Hepatocyte (in vitro differentiated cells): ENCODE measurements around the gene CCDC91. TPM values are rescaled to one million over a fixed set of nuclear protein-coding genes. Genes with fewer than 3 reads are reported as not detected.

Source experiments
- DNase-seq: peaks from one replicate; pipeline ENCODE4 v3.0.0-alpha.2; 2016; ENCODE audit warnings: low spot score
- H2AFZ ChIP-seq: fragments of 200-600 bp; sonication (generic); 2 replicates; pipeline ENCODE4 v1.6.0; 2016; ENCODE audit warnings: antibody characterized with exemption, mild to moderate bottlenecking
- H3K27ac ChIP-seq: fragments of 200-600 bp; sonication (generic); 2 replicates; pipeline ENCODE4 v1.5.1; 2016; ENCODE audit warnings: mild to moderate bottlenecking
- H3K27me3 ChIP-seq: fragments of 200-600 bp; sonication (generic); 2 replicates; pipeline ENCODE4 v1.6.1; 2016
- H3K36me3 ChIP-seq: fragments of 200-600 bp; sonication (generic); replicated peaks from 2 replicates; pipeline ENCODE4 v1.5.1; 2016; ENCODE audit warnings: low read depth; ENCODE audit not compliant: insufficient read depth
- H3K4me1 ChIP-seq: fragments of 200-600 bp; sonication (generic); 2 replicates; pipeline ENCODE4 v1.5.1; 2016; ENCODE audit warnings: mild to moderate bottlenecking, moderate library complexity; ENCODE audit not compliant: insufficient read depth
- H3K4me2 ChIP-seq: fragments of 200-600 bp; sonication (generic); 2 replicates; pipeline ENCODE4 v1.6.0; 2016
- H3K4me3 ChIP-seq: fragments of 200-600 bp; sonication (generic); 2 replicates; pipeline ENCODE4 v1.5.1; 2016; ENCODE audit warnings: mild to moderate bottlenecking
- H3K79me2 ChIP-seq: fragments of 200-600 bp; sonication (generic); 2 replicates; pipeline ENCODE4 v1.6.0; 2017; ENCODE audit warnings: mild to moderate bottlenecking
- H3K9me2 ChIP-seq: fragments of 200-600 bp; sonication (generic); replicated peaks from 2 replicates; pipeline ENCODE4 v1.6.0; 2017; ENCODE audit warnings: mild to moderate bottlenecking; ENCODE audit not compliant: insufficient read depth
- H3K9me3 ChIP-seq: fragments of 200-600 bp; sonication (generic); 2 replicates; pipeline ENCODE4 v1.5.1; 2016; ENCODE audit warnings: low read depth, mild to moderate bottlenecking
- H4K20me1 ChIP-seq: fragments of 200-600 bp; sonication (generic); 2 replicates; pipeline ENCODE4 v1.6.0; 2016; ENCODE audit warnings: mild to moderate bottlenecking; ENCODE audit not compliant: insufficient read depth, poor library complexity, severe bottlenecking
- EZH2 ChIP-seq: fragments of 200-600 bp; sonication (generic); IDR thresholded peaks from 2 replicates; pipeline ENCODE4 v1.6.1; 2016; ENCODE audit warnings: antibody characterized with exemption, mild to moderate bottlenecking, borderline replicate concordance
- EZH2phosphoT487 ChIP-seq: fragments of 200-600 bp; sonication (generic); IDR thresholded peaks from one replicate; pipeline ENCODE4 v1.6.1; 2018; ENCODE audit warnings: antibody characterized with exemption, mild to moderate bottlenecking, low read depth, moderate library complexity; ENCODE audit not compliant: unreplicated experiment, severe bottlenecking
- WGBS: methylation state at CpG from one replicate; pipeline ENCODE4 v1.1.6; 2016; ENCODE audit warnings: low lambda C conversion rate; ENCODE audit errors: missing lambda C conversion rate; 5-methylcytosine and 5-hydroxymethylcytosine counted together
- polyA plus RNA-seq: library from polyadenylated mRNA; unstranded; fragments of >200 nt; fragmentation: Nextera tagmentation; extraction: Ambion mirVana; gene quantifications from 2 replicates; pipeline ENCODE4 v1.2.1, GENCODE V29; 2016
- total RNA-seq: library from RNA; depleted of rRNA; stranded (reverse); fragments of >200 nt; gene quantifications from 2 replicates; pipeline ENCODE4 v1.2.3, GENCODE V29; 2014
- TF ChIP-seq, protein P1 (sequence below): fragments of 200-600 bp; sonication (generic); IDR thresholded peaks from 2 replicates; pipeline ENCODE4 v1.5.1; 2016; ENCODE audit warnings: antibody characterized with exemption, mild to moderate bottlenecking; ENCODE audit not compliant: poor library complexity

Gene CCDC91
- total and polyA plus RNA-seq, 2 experiments from 2014 or later, result 14.2 to 15.1 TPM

DNA sequence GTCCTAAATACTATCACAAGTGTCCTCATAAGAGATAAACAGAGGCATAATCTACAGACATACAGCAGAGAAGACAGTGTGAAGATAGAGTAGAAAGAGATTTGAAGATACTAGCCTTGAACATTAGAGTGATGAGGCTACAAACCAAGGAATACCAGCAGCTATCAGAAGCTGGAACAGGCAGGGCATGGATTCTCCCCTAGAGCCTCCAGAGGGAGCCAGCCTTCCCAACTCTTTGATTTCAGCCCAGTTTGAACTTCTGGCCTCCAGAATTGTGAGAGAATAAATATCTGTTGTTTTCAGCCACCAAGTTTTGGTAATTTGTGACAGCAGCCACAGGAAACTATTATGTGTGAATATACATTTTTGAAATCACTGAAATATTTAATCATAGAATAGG is 47.2 kb downstream of the CCDC91 start:
- Histone ChIP-seq H4K20me1 (no peaks in the 10 kb centered on the region), H2AFZ (no peak overlapping the region), H3K9me3 (no peaks in the 10 kb centered on the region), H3K4me2 (no peak overlapping the region), H3K79me2 (peaks cover 3% of the 10 kb centered on the region), H3K9me2 (no peaks in the 10 kb centered on the region), H3K4me1 (no peaks in the 10 kb centered on the region), H3K36me3 (no peaks in the 10 kb centered on the region), H3K27me3 (no peaks in the 10 kb centered on the region), H3K4me3 (no peak overlapping the region), H3K27ac (no peak overlapping the region)
- TF ChIP-seq, protein P1, sequence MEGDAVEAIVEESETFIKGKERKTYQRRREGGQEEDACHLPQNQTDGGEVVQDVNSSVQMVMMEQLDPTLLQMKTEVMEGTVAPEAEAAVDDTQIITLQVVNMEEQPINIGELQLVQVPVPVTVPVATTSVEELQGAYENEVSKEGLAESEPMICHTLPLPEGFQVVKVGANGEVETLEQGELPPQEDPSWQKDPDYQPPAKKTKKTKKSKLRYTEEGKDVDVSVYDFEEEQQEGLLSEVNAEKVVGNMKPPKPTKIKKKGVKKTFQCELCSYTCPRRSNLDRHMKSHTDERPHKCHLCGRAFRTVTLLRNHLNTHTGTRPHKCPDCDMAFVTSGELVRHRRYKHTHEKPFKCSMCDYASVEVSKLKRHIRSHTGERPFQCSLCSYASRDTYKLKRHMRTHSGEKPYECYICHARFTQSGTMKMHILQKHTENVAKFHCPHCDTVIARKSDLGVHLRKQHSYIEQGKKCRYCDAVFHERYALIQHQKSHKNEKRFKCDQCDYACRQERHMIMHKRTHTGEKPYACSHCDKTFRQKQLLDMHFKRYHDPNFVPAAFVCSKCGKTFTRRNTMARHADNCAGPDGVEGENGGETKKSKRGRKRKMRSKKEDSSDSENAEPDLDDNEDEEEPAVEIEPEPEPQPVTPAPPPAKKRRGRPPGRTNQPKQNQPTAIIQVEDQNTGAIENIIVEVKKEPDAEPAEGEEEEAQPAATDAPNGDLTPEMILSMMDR, result peak; percentile 6
- TF ChIP-seq EZH2phosphoT487, result no peak
- no peak for DNase-seq

DNA sequence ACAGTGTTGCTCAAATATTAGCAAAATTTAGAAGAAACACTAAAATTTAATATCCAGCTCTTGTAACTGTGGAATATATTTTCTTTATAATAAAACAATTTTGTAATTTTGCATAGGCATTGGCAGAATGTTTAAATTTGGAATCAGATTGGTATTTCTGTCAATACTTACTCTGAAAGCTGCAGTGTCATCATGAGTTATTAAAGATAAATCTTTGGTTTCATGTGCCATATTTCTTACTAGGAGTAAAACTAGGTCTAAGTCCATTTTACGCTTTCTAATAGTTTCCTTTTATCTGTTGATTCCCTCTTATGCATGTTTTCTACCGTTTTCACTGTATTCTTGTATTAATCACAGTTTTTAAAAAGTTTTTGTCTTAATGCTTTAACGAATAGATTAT is 49.7 kb downstream of the CCDC91 start:
- no peak for DNase-seq

DNA sequence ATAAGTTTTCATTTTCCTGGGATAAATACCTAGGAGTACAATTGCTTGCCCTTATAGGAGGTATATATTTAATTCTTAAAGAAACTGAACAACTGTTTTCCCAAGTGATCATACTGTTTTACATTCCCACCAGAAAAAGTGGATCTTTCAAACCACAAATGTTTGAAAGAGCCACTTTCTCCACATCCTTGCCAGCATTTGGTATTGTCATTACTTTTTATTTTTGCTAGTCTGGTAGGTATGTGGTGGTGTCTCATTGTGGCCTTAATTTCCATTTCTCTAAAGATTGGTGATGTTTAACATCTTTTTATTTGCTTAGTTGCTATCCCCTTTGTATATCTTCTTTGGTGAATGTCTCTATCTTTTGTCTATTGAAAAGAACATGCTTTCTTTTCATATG is 50.6 kb downstream of the CCDC91 start:
- Histone ChIP-seq H3K27me3 (no peaks in the 10 kb centered on the region), H3K27ac (no peak overlapping the region), H3K36me3 (no peaks in the 10 kb centered on the region), H4K20me1 (no peaks in the 10 kb centered on the region), H3K79me2 (peaks cover 2% of the 10 kb centered on the region), H3K4me3 (no peak overlapping the region), H3K4me1 (no peaks in the 10 kb centered on the region), H2AFZ (no peak overlapping the region), H3K9me2 (no peaks in the 10 kb centered on the region), H3K4me2 (no peak overlapping the region), H3K9me3 (no peaks in the 10 kb centered on the region)
- TF ChIP-seq, protein P1, result no peak
- TF ChIP-seq EZH2 (no peak), EZH2phosphoT487 (no peak)
- no peak for DNase-seq

More for the DNA sequence above, 49.7 kb downstream of the CCDC91 start:
- Histone ChIP-seq H3K9me3 (no peaks in the 10 kb centered on the region), H3K4me2 (no peak overlapping the region), H3K79me2 (peaks cover 3% of the 10 kb centered on the region), H3K27me3 (no peaks in the 10 kb centered on the region), H3K4me3 (no peak overlapping the region), H3K36me3 (no peaks in the 10 kb centered on the region), H4K20me1 (no peaks in the 10 kb centered on the region), H3K27ac (no peak overlapping the region), H2AFZ (no peak overlapping the region), H3K9me2 (no peaks in the 10 kb centered on the region), H3K4me1 (no peaks in the 10 kb centered on the region)
- TF ChIP-seq EZH2, result no peak
- TF ChIP-seq EZH2phosphoT487, result no peak
- TF ChIP-seq, protein P1, result no peak
- WGBS, result 93% methylated on average over 3 of the region's 3 CpGs

DNA sequence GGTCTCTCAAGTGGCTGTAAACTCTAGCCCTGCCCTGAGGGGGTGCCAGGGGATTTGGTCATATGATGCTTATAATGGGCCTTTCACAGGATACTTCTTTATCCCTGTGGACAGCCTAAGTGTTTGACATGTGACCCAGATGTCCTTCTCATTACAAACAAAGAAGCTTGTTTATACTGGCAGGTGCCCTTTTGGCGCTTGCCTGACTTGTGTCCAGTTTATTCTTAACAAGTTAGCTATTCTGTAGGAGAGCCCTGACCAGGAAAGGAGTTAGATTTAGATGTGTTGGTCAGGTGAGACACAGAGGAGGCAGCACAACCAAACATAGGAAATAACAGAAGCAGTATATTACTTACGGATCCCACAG is 51.9 kb downstream of the CCDC91 start:
- no peak overlapping the region for H3K4me3 ChIP-seq

More for the DNA sequence above, 51.9 kb downstream of the CCDC91 start:
- H3K36me3 ChIP-seq, result no peaks in the 10 kb centered on the region
- no peaks in the 10 kb centered on the region for H3K79me2 ChIP-seq
- H3K27me3 ChIP-seq, result no peaks in the 10 kb centered on the region
- H3K9me2 ChIP-seq, result no peaks in the 10 kb centered on the region
- WGBS, result 87% methylated on average over 2 of the region's 2 CpGs
- H3K4me1 ChIP-seq, result no peaks in the 10 kb centered on the region
- H3K9me3 ChIP-seq, result no peaks in the 10 kb centered on the region
- no peak overlapping the region for H2AFZ ChIP-seq
- H4K20me1 ChIP-seq, result no peaks in the 10 kb centered on the region
- TF ChIP-seq EZH2phosphoT487 (no peak), EZH2 (no peak)
- TF ChIP-seq, protein P1, result no peak
- H3K27ac ChIP-seq, result no peak overlapping the region
- no peak overlapping the region for H3K4me2 ChIP-seq
- DNase-seq, result no peak
